NCI-H187 (cell line): ENCODE results near the gene FNDC11.
"Not testable (repeated sequence)": the region's sequence is repeated elsewhere in the genome, so short reads cannot be mapped to it uniquely, and the experiment has no call there.

Source experiments
- DNase-seq, 2 experiments: peaks; one replicate each; lab custom pipeline; 2025; lab: John Stamatoyannopoulos, UW

FNDC11 gene

DNA sequence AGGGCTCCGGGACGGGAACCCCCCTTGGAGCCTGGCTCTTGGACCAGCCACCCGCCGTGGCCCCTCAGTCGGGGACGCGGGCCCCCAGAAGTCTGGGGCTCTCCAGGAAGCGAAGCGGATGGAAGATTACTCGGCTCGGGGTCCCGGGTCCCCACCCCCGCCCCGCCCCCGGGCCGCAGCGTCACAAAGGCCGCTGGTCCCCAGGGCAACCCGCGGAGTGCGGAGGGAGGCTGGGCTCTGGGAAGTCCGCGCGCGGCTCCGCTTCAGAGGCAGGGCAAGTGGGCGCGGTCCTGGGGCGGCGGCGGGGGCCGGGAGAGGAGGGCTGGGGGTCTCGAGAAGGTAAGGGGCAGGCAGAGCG is at the start of gene FNDC11:
Gene FNDC11 (plus strand): TSS at position 227 of the 358 bp plus-strand sequence. CDS start 1,505 bp downstream, outside the sequence.
- no peak for DNase-seq

- no peak for DNase-seq
These were observed 49.3 kb upstream of the FNDC11 start for GRCh38 chr20:63504642-63505041.

DNA sequence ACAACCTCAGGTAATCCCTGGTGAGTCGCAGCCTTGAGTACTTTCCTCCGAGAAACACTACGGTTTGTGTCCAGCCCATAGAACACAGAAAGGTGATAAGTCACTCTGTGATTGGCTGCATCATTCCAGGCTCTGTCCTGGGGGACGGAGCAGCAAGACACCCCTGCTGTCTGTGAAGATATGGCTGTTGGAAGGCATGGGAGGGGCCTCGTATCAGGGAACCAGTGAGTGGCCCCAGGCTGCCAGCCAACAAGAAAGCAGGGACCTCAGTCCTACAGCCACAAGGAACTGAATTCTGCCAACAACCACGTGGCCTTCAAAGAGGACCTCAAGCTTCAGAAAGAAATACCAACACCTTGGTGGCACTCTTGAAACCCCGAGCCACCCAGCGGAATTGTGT is 48.7 kb upstream of the FNDC11 start:
- DNase-seq: no peak

DNA sequence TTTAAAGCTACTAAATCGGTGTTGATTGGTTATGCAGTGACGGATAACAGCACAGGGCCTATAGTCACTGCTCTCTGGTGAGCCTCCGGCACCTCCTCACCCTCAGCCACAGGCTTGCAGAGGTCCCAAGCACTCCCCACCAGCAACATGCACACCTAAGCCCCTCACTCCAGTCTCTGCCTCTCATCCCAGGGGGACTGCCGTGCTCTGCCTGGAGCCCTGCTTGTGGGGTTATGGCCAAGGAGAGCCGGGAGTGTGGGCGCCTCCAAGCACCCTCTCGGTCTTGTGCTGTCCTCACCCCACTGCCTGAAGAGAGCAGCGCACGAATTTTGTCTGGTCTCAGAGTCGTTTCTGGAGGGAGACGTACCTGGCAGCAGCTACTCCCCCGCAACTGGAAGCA is 48.2 kb upstream of the FNDC11 start:
- no peak for DNase-seq

DNA sequence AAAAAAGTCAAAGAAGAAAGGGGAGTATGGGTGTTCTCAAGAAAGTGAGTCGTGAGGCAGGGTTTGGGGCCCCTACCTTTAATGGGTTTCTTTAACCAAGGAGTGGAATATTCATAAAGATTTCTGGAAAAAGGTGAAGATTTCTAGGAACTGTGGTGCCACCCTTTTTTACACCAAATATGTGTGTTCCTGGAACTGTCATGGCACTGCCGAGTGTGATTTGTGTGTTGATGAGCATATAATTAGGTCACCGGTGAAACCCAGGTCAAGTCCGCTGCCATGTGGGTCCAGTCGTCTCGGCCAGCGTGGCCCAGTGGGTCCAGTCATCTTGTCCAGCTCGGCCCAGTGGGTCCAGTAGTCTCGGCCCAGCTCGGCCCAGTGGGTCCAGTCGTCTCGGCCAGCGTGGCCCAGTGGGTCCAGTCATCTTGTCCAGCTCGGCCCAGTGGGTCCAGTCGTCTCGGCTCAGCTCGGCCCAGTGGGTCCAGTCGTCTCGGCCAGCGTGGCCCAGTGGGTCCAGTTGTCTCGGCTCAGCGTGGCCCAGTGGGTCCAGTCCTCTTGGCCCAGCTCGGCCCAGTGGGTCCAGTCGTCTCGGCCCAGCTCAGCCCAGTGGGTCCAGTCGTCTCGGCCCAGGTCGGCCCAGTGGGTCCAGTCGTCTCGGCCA is 46.7 kb upstream of the FNDC11 start:
- DNase-seq: no peak

- no peak for DNase-seq
These were observed 45.7 kb upstream of the FNDC11 start for GRCh38 chr20:63508072-63508768.

DNA sequence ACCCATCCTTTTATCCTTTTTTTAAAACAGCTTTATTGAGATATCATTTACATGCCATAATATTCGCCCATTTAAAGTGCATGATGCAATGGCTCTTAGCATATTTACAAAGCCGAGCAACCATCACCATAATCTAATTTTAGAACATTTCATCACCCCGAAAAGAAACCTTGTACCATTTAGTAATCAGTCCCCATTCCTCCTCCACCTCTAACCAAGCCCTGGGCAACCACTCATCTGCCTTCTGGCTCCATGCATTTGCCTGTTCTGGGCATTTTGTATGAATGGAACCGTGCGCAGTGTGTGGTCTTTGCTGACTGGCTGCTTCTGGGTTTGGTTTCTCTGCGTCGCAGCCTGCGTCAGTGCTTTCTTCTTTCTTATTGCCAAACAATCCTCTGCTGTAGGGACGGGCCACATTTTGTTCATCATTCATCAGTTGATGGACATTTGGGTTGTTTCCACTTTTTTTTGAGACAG is 44.8 kb upstream of the FNDC11 start:
- no peak for DNase-seq

DNA sequence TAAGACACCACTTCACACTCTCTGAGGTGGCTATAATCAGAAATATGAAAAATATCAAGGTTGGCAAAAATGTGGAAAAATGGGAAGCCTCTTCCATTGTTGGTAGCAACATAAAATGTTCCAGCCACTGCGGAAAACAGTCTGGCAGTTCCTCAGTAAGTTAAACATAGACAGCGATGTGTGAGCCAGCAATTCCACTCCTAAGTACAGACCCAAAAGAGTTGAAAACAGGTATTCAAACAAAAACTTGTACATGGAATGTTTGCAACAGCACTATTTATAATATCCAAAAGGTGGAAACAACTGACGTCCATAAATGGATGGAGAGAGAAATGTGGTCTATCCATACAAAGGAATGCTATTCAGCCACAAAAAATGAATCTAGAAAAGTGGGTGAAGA is 40.8 kb upstream of the FNDC11 start:
- DNase-seq: no peak

- DNase-seq: not testable (repeated sequence)
These were observed 39.4 kb upstream of the FNDC11 start for GRCh38 chr20:63514520-63514919.

- DNase-seq: no peak
These were observed 36.3 kb upstream of the FNDC11 start for GRCh38 chr20:63517376-63518309.

GRCh38 chr20:63518351-63518861 is 35.6 kb upstream of the FNDC11 start:
- no peak for DNase-seq

DNA sequence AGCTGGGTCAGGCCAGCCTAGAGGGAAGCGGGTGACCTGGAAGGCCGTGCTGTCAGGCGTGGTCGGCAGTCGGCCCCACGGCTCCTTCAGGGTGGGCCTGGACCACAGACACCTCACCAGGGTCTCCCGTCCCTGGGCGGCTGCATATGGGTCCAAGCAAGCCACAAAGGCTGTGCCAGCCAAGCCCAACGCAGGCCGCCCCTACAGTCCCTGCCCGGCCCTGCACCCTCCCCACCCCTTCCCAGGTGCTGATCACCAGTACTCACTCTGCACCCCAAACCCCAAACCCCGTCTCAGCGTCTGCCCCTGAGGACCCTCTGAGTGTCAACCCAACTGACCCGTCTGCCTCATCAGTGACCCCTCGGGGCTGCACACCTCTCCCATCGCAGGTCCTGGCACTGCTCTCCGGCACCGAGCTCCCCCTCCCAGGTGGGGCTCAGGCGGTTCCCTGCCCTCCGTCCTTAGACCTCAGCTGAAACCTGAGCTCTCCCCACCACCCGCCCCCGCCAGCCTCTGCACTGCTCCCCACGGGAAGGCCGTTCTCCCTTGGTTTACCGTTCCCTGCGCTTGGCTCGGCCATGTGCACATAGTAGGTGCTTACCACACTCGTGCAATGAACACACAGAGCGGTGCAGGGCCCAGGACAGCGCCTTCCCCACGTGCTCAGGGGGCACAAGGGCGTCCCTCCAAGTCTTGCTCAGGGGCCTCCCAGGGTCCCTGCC is 34.9 kb upstream of the FNDC11 start:
- DNase-seq: no peak

DNA sequence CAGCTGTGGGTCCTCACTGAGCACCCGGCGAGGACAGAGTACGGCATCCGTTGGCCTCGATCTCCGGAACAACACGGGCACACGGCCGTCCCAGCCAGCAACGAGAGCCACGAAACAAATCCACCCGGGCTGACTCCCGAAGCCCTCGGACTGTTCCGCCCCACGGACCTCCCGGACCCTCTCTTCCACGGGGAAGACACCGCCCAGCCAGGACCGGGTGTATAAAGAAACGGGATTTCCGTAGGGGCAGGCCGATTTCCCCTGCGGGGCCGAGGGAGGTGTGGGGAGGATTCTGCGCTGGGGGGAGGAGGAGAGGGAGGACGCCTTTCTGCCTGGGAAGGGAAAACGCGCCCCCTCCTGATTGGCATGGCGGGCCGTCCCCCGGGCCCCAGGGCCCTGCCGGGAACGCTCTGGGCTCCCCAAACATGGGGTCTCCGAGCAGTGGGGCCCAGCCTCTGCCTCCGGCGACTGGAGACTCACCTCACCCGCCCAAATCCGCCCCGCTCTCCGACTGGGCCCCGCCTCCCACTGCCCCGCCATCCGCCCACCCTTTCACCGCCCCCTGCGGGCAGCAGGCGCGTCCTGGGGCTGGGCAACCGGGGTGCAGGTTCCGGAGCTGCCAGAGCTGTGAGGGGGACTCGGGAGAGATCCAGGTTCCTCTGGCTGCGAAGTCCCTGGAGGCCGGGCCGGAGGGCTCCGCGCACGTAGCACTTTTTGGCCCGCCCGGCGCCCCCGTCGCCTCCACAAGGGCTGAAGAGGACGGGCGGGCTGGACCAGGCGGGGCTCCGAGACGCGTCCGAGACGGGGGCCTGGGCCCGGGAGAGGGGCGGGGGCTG is 34.1 kb upstream of the FNDC11 start:
- DNase-seq: peak in 1 of 2 experiments; percentile 23

DNA sequence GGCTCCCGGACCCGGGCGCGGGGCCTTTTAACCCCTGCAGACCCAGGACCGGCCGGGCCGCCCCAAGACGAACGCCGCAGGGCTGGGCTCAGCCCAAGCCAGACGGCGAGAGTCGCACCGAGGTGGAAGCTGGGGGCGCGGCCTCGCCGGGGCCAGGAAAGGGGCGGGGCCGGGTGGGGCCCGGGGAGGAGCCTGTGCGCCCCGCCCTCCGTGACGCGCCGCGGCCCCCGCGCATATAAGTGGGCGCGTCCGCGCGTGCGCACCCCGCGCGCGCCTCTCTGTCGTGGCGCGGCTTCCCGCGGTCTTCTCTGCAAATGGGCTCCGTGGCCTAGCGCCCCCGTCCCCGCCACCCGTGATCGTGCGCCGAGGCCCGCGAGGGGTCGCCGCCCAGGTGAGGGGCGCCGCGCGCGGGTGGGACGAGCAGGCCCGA is 33.4 kb upstream of the FNDC11 start, which contains the start of gene PPDPF:
Gene PPDPF (plus strand): TSS at position 262 of the 430 bp plus-strand sequence. CDS start 544 bp downstream, outside the sequence.
- DNase-seq: peak; percentile 42 to 69

- peak in 1 of 2 experiments; percentile 45 for DNase-seq
These were observed 32.9 kb upstream of the FNDC11 start for GRCh38 chr20:63520934-63521601.

GRCh38 chr20:63521602-63522001 is 32.4 kb upstream of the FNDC11 start:
- DNase-seq: no peak

DNA sequence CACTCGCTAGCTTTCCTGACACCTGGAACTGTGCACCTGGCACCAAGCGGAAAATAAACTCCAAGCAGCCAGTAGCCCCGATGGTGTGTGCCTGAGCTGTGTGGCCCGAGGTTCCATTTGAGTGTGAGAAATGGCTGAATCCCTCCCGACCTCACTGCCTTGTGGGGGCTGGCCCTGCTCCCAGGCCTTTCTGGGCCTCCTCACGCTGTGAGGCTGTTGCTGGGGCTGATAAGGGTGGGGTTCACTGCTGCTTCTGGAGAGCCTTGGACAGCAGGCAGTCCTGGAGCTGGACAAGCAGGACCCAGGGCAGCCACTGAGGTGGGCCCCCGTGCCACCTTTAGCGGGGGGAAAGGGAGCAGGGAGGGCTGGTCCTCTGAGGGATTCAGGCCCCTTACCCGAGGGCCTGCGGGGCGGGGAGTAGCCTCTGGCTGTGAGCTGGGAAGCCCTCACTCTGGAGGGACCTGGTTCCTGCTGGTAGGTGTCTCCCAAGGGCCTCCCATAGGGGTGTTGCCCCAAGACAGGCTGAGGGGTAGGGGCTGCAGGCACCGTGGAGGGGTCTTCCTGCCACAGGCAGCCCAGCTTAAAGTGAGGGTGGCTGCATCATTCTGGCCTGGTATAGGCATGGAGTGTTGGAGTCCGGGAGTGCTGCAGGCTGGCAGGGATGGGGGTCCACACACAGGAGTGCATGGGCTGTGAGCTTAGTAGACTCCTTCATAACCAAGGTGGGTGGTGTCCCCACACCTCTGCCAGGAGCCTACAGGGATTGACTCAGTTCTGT is 31.7 kb upstream of the FNDC11 start:
- DNase-seq: no peak

DNA sequence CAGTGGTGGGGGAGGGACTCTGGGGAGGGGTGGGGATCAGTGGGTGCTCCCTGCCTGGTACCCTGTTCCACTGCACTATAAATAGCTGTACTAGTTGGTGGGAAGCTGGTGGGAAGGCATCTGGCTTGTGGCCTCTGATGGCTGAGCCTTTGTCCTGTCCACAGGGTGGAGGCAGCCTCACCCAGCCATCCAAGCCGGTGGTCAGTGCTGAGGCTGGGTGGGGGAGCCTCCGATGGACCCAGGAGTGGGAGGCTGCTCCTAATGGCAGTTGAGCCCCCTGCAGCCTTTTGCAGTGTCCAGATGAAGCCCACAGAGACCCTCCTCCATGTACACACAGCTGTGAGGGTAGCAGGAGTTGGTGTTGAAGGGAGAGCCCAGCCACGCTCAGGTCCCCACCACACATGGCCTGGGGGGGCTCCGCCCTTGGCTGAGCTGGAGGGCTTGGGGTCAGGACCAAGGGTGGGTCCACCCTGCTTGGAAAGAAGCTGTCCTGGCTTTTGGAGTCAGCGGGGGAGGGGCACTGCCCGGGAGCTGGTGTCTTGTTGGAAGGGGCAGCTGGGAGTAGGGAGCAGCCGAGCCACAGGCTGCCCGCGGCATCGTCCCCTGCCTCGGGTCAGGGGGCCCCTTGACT is 30.9 kb upstream of the FNDC11 start:
- DNase-seq: no peak

- no peak for DNase-seq
These were observed 28.8 kb upstream of the FNDC11 start for GRCh38 chr20:63525185-63525584.
